ENCODE results near the gene C5AR2.
"Not testable (repeated sequence)": the region's sequence is repeated elsewhere in the genome, so short reads cannot be mapped to it uniquely, and the experiment has no call there.

C5AR2 gene

GRCh38 chr19:47363758-47364531 is 32.0 kb downstream of the C5AR2 start:
- no peak for DNase-seq (ENCODE audit: low read depth in 3 of 3)

- DNase-seq (ENCODE audit: low read depth in 3 of 3): not testable (repeated sequence)
Measured at GRCh38 chr19:47365455-47365854, 33.5 kb downstream of the C5AR2 start.

GRCh38 chr19:47370045-47370611 is 38.2 kb downstream of the C5AR2 start:
- DNase-seq (ENCODE audit: low read depth in 3 of 3): no peak

DNA sequence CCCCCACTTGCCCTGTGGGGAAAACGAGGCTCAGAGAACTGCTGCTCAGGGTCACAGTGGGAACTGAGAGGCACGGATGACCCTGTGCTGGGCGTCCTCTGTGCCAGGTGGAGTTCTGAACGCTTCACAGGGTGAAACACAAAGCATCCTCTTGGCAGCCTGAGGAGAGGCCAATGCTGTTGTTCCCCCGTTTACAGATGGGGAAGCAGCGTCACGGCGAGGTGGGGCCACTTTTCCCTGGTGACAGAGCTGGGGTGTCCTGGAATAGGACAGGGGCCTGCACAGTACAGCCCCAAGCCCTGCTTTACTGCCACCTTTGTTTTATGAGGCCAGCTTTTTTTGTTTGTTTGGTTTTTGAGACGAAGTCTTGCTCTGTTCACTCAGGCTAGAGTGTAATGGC is 39.3 kb downstream of the C5AR2 start:
- no peak for DNase-seq (ENCODE audit: low read depth in 3 of 3)

DNA sequence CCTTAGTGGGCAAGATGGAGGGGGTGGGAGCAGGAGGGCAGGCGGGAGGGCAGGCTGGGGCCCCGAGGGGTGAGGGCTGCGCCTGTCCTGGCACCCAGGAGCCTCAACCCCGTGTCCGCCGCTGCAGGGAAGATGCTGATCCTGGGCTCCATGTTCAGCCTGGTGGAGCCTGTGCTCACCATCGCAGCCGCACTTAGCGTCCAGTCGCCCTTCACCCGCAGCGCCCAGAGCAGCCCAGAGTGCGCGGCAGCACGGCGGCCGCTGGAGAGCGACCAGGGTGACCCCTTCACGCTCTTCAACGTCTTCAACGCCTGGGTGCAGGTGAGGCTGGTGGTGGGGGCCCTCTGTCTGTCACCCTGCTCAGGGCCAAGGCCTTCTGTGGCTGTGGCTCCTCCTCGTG is 40.6 kb downstream of the C5AR2 start:
- no peak for DNase-seq (ENCODE audit: low read depth in 3 of 3)

DNA sequence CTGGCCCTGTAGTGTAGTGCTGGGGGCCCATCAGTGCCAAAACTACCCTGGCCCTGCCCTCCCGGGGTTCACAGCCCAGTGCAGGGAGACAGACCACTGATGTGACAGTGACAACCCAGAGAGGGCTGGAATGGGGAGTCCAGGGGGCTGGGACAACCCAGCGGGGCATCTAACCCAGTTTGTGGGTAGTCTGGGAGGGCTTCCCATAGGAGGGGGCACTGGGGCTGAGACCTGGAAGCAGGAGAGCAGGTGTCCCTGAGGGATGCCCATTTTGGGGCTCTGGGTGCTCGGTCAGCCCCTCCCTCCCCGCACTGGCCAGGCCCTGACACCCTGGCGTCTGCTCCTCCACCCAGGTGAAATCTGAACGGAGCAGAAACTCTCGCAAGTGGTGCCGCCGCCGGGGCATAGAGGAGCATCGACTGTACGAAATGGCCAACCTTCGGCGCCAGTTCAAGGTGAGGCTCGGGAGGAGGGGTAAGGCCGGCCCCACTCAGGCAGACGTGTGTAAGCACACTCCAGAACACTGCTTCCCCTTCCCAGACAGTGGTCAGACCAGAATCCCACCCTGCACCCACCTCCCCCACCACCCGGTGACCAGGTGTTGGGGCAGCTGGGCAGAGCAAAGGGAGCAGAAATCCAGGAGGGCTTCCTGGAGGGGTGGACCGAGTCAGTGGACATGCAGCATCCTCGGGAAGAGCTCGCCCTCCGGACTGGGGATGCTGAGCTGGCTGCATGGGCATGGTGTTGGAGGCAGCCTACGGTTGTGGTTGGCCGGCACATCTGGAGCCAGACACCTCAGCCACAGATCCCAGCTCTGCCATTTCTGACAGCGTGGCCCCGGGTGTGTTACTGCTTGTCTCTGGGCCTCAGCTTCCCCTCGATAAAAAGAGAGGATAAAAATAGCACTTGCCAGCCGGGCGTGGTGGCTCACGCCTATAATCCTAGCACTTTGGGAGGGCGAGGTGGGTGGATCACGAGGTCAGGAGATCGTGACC is 41.6 kb downstream of the C5AR2 start:
- DNase-seq (ENCODE audit: low read depth in 3 of 3): no peak

- no peak for DNase-seq (ENCODE audit: low read depth in 3 of 3)
Measured at GRCh38 chr19:47374876-47375693, 43.1 kb downstream of the C5AR2 start.

DNA sequence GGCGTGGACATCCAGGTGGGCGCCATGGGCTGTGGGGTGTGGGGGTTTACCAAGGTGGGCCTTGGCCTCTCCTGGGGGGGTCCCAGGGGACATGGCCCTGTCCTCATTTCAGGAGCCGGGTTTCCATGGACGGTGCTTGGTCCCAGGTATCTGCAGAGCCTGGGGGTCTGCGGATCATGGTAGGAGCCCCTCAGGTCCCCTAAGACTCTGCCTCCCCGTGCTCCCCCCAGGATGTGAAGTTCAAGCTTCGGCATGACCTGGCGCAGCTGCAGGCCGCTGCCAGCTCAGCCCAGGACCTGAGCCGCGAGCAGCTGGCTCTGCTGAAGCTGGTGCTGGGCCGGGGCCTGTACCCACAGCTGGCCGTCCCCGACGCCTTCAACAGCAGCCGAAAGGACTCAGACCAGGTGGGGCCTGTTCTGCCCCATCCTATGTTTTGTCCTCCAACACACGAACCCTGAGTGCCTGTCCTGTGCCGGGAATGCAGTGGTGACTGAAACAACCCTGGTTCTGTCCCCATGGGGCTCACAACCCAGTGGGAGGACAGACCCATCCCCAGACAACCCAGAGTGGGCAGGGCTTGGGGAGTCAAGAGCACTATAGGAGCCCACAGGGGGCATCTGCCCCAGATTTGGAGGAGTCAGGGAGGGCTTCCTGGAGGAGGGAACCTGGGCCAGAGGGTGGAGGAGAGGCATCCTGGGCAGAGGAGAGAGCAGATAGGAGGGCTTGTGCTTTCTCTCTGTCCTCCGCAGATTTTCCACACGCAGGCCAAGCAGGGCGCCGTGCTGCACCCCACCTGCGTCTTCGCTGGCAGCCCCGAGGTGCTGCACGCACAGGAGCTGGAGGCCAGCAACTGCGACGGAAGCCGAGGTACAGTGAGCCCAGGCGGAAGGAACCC is 44.0 kb downstream of the C5AR2 start:
- no peak for DNase-seq (ENCODE audit: low read depth in 3 of 3)

DNA sequence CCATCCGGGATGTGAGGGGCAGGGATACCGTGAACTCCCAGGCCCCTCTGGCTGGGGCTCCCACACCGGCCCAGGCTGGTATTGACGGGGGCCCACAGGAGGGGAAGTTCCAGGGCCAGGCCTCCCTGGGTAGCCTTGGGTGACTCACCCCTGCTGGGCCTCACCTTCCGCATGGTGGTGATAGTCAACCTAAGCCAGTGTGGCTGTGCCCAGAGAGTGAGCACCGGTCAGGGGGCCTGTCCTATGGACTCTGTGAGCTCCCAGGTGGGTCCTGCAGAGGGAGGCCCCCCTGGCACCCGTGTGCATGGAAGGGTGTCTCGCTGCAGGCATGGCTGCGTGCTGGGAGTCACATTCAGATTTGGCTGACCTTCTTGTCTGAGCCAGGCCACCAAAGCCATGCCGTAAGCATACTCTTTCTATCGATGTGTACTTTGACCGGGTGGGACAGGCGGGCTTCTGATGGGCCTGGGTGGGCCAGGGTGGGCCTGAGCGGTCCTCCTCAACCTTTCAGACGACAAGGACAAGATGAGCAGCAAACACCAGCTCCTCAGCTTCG is 44.7 kb downstream of the C5AR2 start:
- DNase-seq (ENCODE audit: low read depth in 3 of 3): no peak

- DNase-seq (ENCODE audit: low read depth in 3 of 3): no peak
Measured at GRCh38 chr19:47377208-47377701, 45.3 kb downstream of the C5AR2 start.

- no peak for DNase-seq (ENCODE audit: low read depth in 3 of 3)
Measured at GRCh38 chr19:47377801-47378200, 45.8 kb downstream of the C5AR2 start.

DNA sequence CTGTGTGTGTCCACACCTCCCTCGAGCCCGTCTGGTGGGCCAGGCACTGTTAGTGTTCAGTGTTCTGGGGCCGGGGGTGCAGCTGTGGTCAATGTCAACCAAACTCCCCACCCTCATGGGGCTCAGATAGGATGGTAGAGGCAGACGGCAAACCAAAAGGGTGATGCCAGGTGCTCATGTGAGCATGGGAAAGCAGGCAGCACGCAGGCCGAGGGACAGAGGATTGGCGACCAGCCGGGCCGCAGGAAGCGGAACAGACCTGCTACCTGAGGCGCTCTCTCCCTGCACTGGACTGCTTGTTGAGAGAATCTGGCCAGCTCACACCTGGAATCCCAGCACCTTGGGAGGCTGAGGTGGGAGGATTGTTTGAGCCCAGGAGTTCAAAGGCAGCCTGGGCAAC is 46.3 kb downstream of the C5AR2 start:
- DNase-seq (ENCODE audit: low read depth in 3 of 3): no peak

DNA sequence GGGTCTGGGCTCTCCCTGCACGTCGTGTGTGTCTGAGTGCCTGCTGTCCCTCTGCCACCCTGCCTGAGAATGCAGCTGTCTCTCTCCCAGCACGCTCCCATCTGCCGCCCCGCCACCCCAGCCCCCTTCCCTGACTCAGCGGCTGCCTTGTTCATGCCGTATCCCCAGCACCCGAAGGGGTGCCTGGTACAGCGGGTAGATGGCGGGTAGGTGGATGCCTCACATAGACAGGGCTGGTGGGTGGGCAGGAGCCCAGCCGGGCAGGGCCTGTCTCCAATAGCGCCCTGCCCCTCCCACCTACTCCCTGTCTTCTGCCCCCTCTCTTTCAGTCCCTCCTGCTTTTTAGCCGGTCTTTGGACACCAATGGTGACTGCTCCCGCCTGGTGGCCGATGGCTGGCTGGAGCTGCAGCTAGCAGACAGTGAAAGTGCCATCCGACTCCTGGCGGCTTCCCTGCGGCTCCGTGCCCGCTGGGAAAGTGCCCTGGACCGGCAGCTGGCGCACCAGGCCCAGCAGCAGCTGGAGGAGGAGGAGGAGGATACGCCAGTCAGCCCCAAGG is 47.5 kb downstream of the C5AR2 start:
- DNase-seq (ENCODE audit: low read depth in 3 of 3): no peak

- no peak for DNase-seq (ENCODE audit: low read depth in 3 of 3)
Measured at GRCh38 chr19:47380559-47380958, 48.6 kb downstream of the C5AR2 start.

DNA sequence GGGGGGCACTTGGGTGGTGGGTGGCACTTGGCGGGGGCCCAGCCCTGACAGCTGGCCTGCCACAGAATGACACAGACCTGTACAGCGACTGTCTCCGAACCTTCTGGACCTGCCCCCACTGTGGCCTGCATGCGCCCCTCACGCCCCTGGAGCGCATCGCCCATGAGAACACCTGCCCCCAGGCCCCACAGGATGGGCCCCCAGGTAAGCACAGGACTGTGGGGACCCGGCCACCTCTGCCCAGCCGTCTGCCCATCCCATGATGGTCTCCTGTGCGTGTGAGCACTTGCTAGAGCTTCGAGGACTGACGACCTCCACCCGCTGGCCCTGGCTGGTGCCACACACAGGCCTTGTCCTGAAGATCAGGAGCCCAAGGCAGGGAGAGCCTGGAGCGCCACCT is 49.1 kb downstream of the C5AR2 start:
- DNase-seq (ENCODE audit: low read depth in 3 of 3): no peak

- DNase-seq (ENCODE audit: low read depth in 3 of 3): no peak
Measured at GRCh38 chr19:47381653-47382279, 49.8 kb downstream of the C5AR2 start.

GRCh38 chr19:47383890-47384289 is 51.9 kb downstream of the C5AR2 start:
- not testable (repeated sequence) for DNase-seq (ENCODE audit: low read depth in 3 of 3)

DNA sequence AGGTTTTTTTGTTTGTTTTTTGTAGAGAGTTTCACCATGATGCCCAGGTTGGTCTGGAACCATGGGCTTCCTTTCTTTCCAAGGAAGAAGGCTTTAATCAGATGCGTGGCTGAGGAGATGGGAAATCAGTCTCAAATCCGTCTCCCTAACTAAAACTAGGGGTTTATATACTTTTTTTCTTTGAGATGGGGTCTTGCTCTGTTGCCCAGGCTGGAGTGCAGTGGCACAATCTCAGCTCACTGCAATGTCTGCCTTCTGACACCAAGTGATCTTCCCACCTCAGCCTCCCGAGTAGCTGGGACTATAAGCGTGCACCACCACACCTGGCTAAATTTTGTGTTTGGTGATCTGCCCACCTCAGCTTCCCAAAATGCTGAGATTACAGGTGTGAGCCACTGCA is 52.6 kb downstream of the C5AR2 start:
- not testable (repeated sequence) for DNase-seq (ENCODE audit: low read depth in 3 of 3)

DNA sequence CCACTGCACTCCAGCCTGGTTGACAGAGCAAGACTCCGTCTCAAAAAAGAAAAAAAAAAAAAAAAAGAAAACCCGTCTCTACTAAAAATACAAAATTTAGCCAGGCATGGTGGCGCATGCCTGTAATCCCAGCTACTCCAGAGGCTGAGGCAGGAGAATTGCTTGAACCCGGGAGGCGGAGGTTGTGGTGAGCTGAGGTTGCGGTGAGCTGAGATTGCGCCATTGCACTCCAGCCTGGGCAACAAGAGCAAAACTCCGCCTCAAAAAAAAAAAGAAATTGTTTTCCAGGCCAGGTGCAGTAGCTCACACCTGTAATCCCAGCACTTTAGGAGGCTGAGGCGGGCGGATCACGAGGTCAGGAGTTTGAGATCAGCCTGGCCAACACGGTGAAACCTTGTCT is 54.6 kb downstream of the C5AR2 start:
- DNase-seq (ENCODE audit: low read depth in 3 of 3): not testable (repeated sequence)

All from stimulated activated CD4-positive, alpha-beta T cell treated with anti-CD3 and anti-CD28 coated beads, TNF-alpha, amount 100 ng/mL, for 48 hours (primary cell).